Fibroblast of mammary gland (primary cell): ENCODE data around the gene LRBA.
A peak's percentile ranks its signal among the peaks of the same experiment; 100 is the strongest.
"Not testable (repeated sequence)": the region's sequence is repeated elsewhere in the genome, so short reads cannot be mapped to it uniquely, and the experiment has no call there.

Source experiments
- DNase-seq: peaks from one replicate; pipeline ENCODE4 v3.0.0-alpha.2; 2010; ENCODE audit warnings: low read depth
- H3K4me3 ChIP-seq: 2 replicates; pipeline ENCODE4 v1.5.1; 2011; ENCODE audit warnings: low read depth, mild to moderate bottlenecking, low read length, moderate library complexity; ENCODE audit not compliant: control insufficient read depth
- CTCF ChIP-seq: conservative IDR thresholded peaks from 2 replicates; pipeline ENCODE4 v1.5.1; 2011; ENCODE audit warnings: low read depth, low read length, inconsistent platforms; ENCODE audit not compliant: control insufficient read depth, insufficient read depth

Gene LRBA

DNA sequence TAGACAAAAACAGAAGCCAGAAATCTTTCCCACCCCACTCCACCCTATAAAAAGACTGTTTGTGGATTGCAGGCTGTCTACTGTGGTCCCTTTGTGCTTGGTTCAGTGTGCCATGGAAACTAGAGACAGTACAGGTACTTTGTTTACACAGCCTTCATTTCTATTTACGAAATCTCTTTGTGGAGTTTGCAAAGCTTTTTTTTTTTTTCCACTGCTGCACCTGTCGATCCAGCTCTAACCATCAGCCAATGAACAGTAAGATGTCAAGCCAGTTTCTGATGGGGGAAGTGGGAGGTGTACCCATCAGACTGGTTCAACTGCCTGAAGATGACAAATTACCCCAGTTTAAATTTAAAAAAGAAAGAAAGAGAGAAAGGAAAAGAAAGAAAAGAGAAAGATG, 20.2 kb upstream of the LRBA start:
- no peak for TF ChIP-seq CTCF
- no peak overlapping the region for H3K4me3 ChIP-seq
- DNase-seq, result no peak

DNA sequence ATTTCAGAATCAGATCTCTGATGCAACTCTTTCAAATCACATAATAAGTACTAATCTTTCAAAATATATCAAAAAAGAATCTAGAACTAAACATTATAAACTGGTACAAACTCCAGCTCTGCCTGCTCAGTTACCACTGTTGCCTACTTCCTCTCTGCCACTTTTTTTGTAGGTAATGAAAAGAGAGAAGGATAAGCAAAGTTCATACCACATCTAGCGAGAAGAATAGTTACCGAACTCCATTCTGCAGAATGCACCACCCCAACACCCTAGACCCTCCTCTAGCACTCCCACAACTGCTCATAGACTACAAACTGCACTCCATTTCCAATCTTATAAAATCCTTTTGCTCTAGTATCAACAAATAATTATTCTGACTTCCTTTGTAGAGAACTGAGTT, 19.7 kb upstream of the LRBA start:
- DNase-seq, result no peak
- H3K4me3 ChIP-seq, result no peak overlapping the region
- no peak for TF ChIP-seq CTCF

- H3K4me3 ChIP-seq, result no peak overlapping the region
- no peak for TF ChIP-seq CTCF
- peak; percentile 74 for DNase-seq
These were observed 16.9 kb upstream of the LRBA start for GRCh38 chr4:151031831-151032605.

DNA sequence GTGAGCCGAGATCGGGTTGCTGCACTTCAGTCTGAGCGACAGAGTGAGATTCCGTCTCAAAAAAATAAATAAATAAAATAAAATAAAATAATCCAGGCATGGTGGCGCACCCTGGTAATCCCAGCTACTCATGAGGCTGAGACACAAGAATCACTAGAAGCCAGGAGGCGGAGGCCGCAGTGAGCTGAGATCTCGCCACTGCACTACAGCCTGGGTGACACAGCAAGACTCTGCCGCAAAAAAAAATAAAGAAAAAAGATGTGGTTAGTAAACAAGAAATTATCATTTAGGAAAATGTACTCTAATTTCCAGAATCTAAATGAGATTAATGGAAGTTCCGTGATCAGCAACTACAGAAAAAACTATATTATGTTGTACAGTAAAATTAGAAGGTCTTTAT, 14.5 kb upstream of the LRBA start:
- DNase-seq, result no peak
- TF ChIP-seq CTCF, result no peak
- no peak overlapping the region for H3K4me3 ChIP-seq

DNA sequence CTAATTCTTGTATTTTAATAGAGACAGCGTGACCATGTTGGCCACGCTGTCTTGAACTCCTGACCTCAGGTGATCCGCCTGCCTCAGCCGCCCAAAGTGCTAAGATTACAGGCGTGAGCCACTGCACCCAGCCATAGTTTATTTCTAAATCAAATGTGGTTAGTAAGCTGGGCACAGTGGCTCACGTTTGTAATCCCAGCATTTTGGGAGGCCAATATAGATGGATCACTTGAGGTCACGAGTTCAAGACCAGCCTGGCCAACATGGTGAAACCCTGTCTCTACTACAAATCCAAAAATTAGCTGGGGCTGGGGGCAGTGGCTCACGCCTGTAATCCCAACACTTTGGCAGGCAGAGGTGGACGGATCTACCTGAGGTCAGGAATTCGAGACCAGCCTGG, 13.9 kb upstream of the LRBA start:
- not testable (repeated sequence) for DNase-seq, H3K4me3 ChIP-seq

DNA sequence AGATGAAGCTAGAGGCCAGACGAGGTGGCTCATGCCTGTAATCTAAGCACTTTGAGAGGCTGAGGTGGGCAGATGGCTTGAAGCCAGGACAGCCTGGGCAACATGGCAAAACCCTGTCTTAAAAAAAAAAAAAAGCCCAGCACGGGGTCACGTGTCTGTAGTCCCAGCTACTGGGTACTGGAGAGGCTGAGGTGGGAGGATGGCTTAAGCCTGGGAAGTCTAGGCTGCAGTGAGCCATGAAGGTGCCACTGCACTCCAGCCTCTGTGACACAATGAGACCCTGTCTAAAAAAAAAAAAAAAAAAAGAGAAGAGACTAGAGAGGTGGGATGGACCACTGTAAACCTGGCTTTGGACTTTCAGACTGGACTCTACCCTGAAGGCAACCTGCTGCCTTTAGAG, 10.7 kb upstream of the LRBA start:
- DNase-seq, result no peak
- TF ChIP-seq CTCF, result no peak

DNA sequence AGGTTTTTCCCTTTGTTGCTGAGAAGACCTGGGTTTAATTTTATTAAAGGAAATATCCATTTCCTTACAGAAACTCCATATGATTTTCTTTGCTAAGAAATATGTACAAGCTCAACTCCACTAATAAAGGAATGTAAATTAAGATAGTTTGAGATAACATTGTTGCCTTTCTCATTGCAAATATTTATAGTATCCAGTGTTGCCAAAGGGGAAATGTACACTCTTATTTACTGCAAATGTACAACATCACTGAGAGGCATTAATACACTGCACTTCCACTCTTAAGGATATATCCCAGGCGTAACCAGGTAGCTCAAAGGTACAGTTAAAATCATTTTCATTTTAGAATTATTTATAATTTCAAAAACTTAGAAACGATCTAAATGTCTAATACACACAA, 7.5 kb upstream of the LRBA start:
- H3K4me3 ChIP-seq, result no peak overlapping the region
- no peak for TF ChIP-seq CTCF
- DNase-seq, result no peak

More for the DNA sequence above, 10.7 kb upstream of the LRBA start:
- H3K4me3 ChIP-seq, result no peak overlapping the region
